SK-N-SH treated with all-trans-retinoic acid at 6 μM for 48 hours (cell line): Measurements from ENCODE around the gene TUBGCP5.

ENCODE experiments used
- ISL1 ChIP-seq: fragments of 250-450 bp; sonication (Bioruptor Pico); IDR thresholded peaks from 2 replicates; pipeline ENCODE4 v2.1.2; 2022; ENCODE audit warnings: mild to moderate bottlenecking, moderate library complexity
- RARB ChIP-seq: fragments of 250-450 bp; sonication (Bioruptor Pico); IDR thresholded peaks from 2 replicates; pipeline ENCODE4 v1.8.0; 2021; ENCODE audit warnings: mild to moderate bottlenecking, moderate library complexity
- ZFP3 ChIP-seq: fragments of 250-450 bp; sonication (Bioruptor Pico); IDR thresholded peaks from 2 replicates; pipeline ENCODE4 v1.5.0; 2020; ENCODE audit warnings: mild to moderate bottlenecking, moderate library complexity

DNA sequence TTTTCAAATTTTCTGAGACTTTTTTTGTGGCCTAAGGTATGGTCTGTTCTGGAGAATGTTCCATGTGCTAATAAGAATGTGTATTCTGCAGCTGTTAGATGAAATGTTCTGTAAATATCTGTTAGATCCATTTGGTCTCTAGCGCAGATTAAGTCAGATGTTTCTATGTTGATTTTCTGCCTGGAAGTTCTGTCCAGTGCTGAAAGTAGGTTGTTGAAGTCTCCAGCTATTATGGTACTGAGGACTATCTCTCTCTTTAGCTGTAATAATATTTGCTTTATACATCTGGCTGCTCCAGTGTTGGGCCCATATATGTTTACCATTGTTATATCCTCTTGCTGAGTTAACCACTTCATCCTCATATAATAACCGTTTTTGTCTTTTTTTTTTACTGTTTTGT is 13.2 kb upstream of the TUBGCP5 start:
- TF ChIP-seq RARB (CRISPR knock-in tag) (no peak), ISL1 (CRISPR knock-in tag) (no peak), ZFP3 (CRISPR knock-in tag) (no peak)
